ENCODE results near the gene TBC1D24. TPM values are rescaled to one million over a fixed set of nuclear protein-coding genes. Genes with fewer than 3 reads are reported as not detected.

TBC1D24 gene
- total RNA-seq, 1 donor from 2014 or later: 25.0 TPM

DNA sequence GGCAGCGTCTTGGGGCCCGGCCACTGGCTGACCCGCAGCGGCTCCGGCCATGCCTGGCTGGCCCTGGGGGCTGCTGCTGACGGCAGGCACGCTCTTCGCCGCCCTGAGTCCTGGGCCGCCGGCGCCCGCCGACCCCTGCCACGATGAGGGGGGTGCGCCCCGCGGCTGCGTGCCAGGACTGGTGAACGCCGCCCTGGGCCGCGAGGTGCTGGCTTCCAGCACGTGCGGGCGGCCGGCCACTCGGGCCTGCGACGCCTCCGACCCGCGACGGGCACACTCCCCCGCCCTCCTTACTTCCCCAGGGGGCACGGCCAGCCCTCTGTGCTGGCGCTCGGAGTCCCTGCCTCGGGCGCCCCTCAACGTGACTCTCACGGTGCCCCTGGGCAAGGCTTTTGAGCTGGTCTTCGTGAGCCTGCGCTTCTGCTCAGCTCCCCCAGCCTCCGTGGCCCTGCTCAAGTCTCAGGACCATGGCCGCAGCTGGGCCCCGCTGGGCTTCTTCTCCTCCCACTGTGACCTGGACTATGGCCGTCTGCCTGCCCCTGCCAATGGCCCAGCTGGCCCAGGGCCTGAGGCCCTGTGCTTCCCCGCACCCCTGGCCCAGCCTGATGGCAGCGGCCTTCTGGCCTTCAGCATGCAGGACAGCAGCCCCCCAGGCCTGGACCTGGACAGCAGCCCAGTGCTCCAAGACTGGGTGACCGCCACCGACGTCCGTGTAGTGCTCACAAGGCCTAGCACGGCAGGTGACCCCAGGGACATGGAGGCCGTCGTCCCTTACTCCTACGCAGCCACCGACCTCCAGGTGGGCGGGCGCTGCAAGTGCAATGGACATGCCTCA is 3.1 kb upstream of the TBC1D24 start:
- TF ChIP-seq, protein P1, sequence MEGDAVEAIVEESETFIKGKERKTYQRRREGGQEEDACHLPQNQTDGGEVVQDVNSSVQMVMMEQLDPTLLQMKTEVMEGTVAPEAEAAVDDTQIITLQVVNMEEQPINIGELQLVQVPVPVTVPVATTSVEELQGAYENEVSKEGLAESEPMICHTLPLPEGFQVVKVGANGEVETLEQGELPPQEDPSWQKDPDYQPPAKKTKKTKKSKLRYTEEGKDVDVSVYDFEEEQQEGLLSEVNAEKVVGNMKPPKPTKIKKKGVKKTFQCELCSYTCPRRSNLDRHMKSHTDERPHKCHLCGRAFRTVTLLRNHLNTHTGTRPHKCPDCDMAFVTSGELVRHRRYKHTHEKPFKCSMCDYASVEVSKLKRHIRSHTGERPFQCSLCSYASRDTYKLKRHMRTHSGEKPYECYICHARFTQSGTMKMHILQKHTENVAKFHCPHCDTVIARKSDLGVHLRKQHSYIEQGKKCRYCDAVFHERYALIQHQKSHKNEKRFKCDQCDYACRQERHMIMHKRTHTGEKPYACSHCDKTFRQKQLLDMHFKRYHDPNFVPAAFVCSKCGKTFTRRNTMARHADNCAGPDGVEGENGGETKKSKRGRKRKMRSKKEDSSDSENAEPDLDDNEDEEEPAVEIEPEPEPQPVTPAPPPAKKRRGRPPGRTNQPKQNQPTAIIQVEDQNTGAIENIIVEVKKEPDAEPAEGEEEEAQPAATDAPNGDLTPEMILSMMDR (IDR thresholded peaks at IDR 0.05; ENCODE audit: unreplicated experiment): no peak
- no peaks in the 10 kb centered on the region for H3K27me3 Mint-ChIP-seq (ENCODE audit: low read depth)
- no peak overlapping the region for H3K27ac Mint-ChIP-seq
- H3K9me3 Mint-ChIP-seq: no peaks in the 10 kb centered on the region
- peaks cover 32% of the 10 kb centered on the region for H3K4me1 Mint-ChIP-seq
- no peaks in the 10 kb centered on the region for H3K36me3 Mint-ChIP-seq
- peak overlapping the region; percentile 49 for H3K4me3 Mint-ChIP-seq
- DNase-seq (ENCODE audit: low spot score in 2 of 2, unreplicated experiment in 2 of 2): peak in 1 of 2 experiments; percentile 15

DNA sequence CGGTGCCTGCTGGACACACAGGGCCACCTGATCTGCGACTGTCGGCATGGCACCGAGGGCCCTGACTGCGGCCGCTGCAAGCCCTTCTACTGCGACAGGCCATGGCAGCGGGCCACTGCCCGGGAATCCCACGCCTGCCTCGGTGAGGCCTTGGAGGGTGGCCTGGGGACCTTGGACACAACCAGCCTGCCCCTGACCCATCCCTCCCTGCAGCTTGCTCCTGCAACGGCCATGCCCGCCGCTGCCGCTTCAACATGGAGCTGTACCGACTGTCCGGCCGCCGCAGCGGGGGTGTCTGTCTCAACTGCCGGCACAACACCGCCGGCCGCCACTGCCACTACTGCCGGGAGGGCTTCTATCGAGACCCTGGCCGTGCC is 2.5 kb upstream of the TBC1D24 start:
- no peak for DNase-seq (ENCODE audit: low spot score in 2 of 2, unreplicated experiment in 2 of 2)
- H3K27ac Mint-ChIP-seq: no peak overlapping the region
- peak overlapping the region; percentile 67 for H3K4me3 Mint-ChIP-seq
- TF ChIP-seq, protein P1 (IDR thresholded peaks at IDR 0.05; ENCODE audit: unreplicated experiment): no peak
- peaks cover under 1% of the 10 kb centered on the region for H3K27me3 Mint-ChIP-seq (ENCODE audit: low read depth)
- H3K9me3 Mint-ChIP-seq: no peaks in the 10 kb centered on the region
- H3K36me3 Mint-ChIP-seq: no peaks in the 10 kb centered on the region
- peaks cover 33% of the 10 kb centered on the region for H3K4me1 Mint-ChIP-seq

DNA sequence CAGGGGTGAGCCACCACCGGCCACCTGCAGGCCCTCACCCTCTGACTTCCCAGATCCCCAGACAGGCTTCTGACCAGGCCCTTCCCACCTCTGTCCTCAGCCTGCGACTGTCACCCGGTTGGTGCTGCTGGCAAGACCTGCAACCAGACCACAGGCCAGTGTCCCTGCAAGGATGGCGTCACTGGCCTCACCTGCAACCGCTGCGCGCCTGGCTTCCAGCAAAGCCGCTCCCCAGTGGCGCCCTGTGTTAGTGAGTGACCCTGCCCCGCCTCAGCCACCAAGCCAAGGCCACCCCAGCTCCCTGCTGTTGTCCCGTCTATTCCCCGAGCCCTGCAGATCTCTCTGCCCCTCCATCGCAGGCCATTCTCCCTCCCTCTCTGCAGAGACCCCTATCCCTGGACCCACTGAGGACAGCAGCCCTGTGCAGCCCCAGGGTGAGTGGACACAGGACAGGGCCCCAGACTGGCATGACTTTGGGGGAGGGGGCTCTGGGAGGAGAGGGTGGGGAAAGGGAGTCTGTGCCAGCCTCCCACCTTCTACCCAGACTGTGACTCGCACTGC is 2.0 kb upstream of the TBC1D24 start:
- Mint-ChIP-seq H3K4me1 (peaks cover 38% of the 10 kb centered on the region), H3K4me3 (peak overlapping the region; percentile 67), H3K27ac (no peak overlapping the region), H3K9me3 (no peaks in the 10 kb centered on the region), H3K36me3 (no peaks in the 10 kb centered on the region), H3K27me3 (ENCODE audit: low read depth) (peaks cover 3% of the 10 kb centered on the region)
- TF ChIP-seq, protein P1 (IDR thresholded peaks at IDR 0.05; ENCODE audit: unreplicated experiment): no peak
- DNase-seq (ENCODE audit: low spot score in 2 of 2, unreplicated experiment in 2 of 2): no peak

DNA sequence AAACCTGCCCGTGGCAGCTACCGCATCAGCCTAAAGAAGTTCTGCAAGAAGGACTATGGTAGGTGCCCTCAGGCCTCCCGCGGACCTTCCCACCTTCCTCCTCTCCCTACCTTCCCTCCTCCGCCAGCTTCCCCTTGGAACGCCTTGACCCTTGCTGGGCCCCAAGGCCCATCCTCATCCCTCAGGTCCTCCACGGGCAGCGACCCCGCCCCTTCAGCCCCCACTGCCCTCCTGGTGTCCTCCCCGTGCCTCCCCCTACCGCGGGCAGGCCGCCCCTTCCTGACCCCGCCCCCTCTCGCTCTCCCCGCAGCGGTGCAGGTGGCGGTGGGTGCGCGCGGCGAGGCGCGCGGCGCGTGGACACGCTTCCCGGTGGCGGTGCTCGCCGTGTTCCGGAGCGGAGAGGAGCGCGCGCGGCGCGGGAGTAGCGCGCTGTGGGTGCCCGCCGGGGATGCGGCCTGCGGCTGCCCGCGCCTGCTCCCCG is 1.4 kb upstream of the TBC1D24 start:
- no peaks in the 10 kb centered on the region for H3K9me3 Mint-ChIP-seq
- peaks cover 37% of the 10 kb centered on the region for H3K4me1 Mint-ChIP-seq
- TF ChIP-seq, protein P1 (IDR thresholded peaks at IDR 0.05; ENCODE audit: unreplicated experiment): no peak
- no peak for DNase-seq (ENCODE audit: low spot score in 2 of 2, unreplicated experiment in 2 of 2)
- H3K36me3 Mint-ChIP-seq: no peaks in the 10 kb centered on the region
- peaks cover 3% of the 10 kb centered on the region for H3K27me3 Mint-ChIP-seq (ENCODE audit: low read depth)
- peak overlapping the region; percentile 67 for H3K4me3 Mint-ChIP-seq
- H3K27ac Mint-ChIP-seq: no peak overlapping the region

DNA sequence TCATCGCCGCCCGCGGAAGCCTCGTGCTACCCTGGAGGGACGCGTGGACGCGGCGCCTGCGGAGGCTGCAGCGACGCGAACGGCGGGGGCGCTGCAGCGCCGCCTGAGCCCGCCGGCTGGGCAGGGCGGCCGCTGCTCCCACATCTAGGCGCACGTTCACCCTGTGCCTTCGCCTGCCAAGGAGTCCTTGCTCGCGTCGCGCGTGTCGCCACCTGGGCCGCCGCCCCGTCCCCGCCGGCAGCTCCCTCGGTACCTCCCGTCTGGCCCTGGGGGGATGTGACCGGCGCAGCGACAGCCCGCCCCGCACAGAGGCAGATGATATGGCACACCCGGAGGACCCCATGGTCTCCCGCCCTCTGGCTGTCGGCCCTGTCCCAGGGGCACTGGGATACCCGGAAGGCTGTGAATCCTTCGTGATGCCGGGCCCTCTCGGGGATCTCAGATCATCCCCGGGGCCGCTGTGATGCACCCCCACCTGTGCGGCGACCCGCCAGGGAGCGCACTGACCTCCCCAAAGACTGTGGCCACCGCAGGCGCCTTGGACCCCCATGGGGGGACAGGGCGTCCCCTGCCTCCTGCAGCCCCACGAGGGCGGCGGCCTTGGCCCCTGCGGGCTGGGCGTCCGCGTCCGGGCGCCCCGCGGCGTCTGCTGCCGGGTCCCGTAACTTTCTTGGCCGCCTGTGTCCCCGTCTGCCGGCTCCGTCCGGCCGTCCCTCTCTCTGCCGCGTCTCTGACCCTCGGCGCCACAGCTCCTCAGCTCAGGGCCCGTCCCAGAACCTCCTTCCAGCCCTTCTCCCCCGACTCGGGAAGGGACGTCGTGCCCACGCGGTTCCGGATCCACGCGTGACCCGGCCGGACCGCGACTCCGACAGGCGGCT is 689 bp upstream of the TBC1D24 start:
- TF ChIP-seq, protein P1 (IDR thresholded peaks at IDR 0.05; ENCODE audit: unreplicated experiment): no peak
- Mint-ChIP-seq H3K27me3 (ENCODE audit: low read depth) (peaks cover 3% of the 10 kb centered on the region), H3K4me3 (peak overlapping the region; percentile 65), H3K9me3 (no peaks in the 10 kb centered on the region), H3K27ac (no peak overlapping the region), H3K4me1 (peaks cover 33% of the 10 kb centered on the region), H3K36me3 (no peaks in the 10 kb centered on the region)
- peak in 1 of 2 experiments; percentile 58 for DNase-seq (ENCODE audit: low spot score in 2 of 2, unreplicated experiment in 2 of 2)

All from mesothelial cell of epicardium (in vitro differentiated cells).